K562 (cell line): ENCODE measurements around the gene CTBP2. TPM values are rescaled to one million over a fixed set of nuclear protein-coding genes. Genes with fewer than 3 reads are reported as not detected.

Source experiments
- ADNP ChIP-seq: fragments of 200-800 bp; sonication (Bioruptor generic); IDR thresholded peaks from 2 replicates; pipeline ENCODE4 v1.6.1; 2016; ENCODE audit warnings: missing genetic modification characterization, missing compliant biosample characterization
- ARHGAP35 ChIP-seq: fragments of 450-650 bp; IDR thresholded peaks from 2 replicates; pipeline ENCODE4 v1.6.1; 2018; ENCODE audit not compliant: partially characterized antibody
- BACH1 ChIP-seq: fragments of 200-800 bp; sonication (Bioruptor generic); IDR thresholded peaks from 2 replicates; pipeline ENCODE4 v1.6.1; 2016; ENCODE audit warnings: missing genetic modification characterization, missing compliant biosample characterization
- BRF1 ChIP-seq: IDR thresholded peaks from 3 replicates; pipeline ENCODE4 v1.6.1; 2011; ENCODE audit warnings: borderline replicate concordance, mild to moderate bottlenecking; ENCODE audit not compliant: insufficient read length; ENCODE audit errors: extremely low read depth
- E2F3 ChIP-seq: fragments of 250-450 bp; sonication (Bioruptor Pico); IDR thresholded peaks from 2 replicates; pipeline ENCODE4 v1.4.0; 2020; ENCODE audit warnings: mild to moderate bottlenecking
- HNRNPH1 ChIP-seq: fragments of 200-400 bp; formaldehyde crosslinking; optimal IDR thresholded peaks from 2 replicates; pipeline ENCODE3; 2017; ENCODE audit warnings: low read depth, mild to moderate bottlenecking, low read length, moderate library complexity
- HNRNPL ChIP-seq: fragments of 200-400 bp; formaldehyde crosslinking; IDR thresholded peaks from 2 replicates; pipeline ENCODE4 v1.6.1; 2017; ENCODE audit warnings: low read depth, mild to moderate bottlenecking, low read length
- IFI16 ChIP-seq: fragments of 250-450 bp; sonication (Bioruptor Pico); IDR thresholded peaks from 2 replicates; pipeline ENCODE4 v2.1.2; 2022; ENCODE audit warnings: mild to moderate bottlenecking, inconsistent platforms
- KLF13 ChIP-seq: fragments of 450-650 bp; IDR thresholded peaks from 2 replicates; pipeline ENCODE4 v1.6.1; 2016; ENCODE audit warnings: missing genetic modification characterization, low read depth, mild to moderate bottlenecking, missing compliant biosample characterization, moderate library complexity, borderline replicate concordance
- MYC ChIP-seq, 2 experiments: fragments of 250-450 bp in 1 of 2; sonication (Bioruptor Pico) in 1 of 2; IDR thresholded peaks; 2 replicates each; pipeline versions ENCODE4 v1.5.1 to v1.6.1; 2012 to 2021; ENCODE audit warnings: low read depth in 2 of 2, borderline replicate concordance in 1 of 2, improper control_type of control experiment in 1 of 2, low read length in 1 of 2, mild to moderate bottlenecking in 1 of 2, moderate library complexity in 1 of 2
- NONO ChIP-seq, 2 experiments: fragments of 200-400 bp in 1 of 2; fragments of 450-650 bp in 1 of 2; formaldehyde crosslinking in 1 of 2; IDR thresholded peaks; 2 replicates each; pipeline ENCODE4 v1.6.1; 2017; ENCODE audit warnings: low read depth in 2 of 2, mild to moderate bottlenecking in 2 of 2, moderate library complexity in 2 of 2, low read length in 1 of 2
- RBFOX2 ChIP-seq: fragments of 200-400 bp; formaldehyde crosslinking; IDR thresholded peaks from 2 replicates; pipeline ENCODE4 v1.6.1; 2017; ENCODE audit warnings: low read depth, mild to moderate bottlenecking, low read length, moderate library complexity
- SMC3 ChIP-seq: conservative IDR thresholded peaks from 2 replicates; pipeline ENCODE4 v1.6.1; 2011; ENCODE audit warnings: low read depth, low read length, improper control_type of control experiment; ENCODE audit not compliant: insufficient read depth
- ZBTB11 ChIP-seq, 3 experiments: fragments of 200-800 bp in 1 of 3; fragments of 250-450 bp in 1 of 3; fragments of 450-650 bp in 1 of 3; sonication (Bioruptor Pico) in 1 of 3; sonication (Bioruptor generic) in 1 of 3; formaldehyde crosslinking in 1 of 3; IDR thresholded peaks; 2 replicates each; pipeline versions ENCODE4 v1.6.1 to v1.8.0; 2016 to 2022; ENCODE audit warnings: mild to moderate bottlenecking in 2 of 3, missing genetic modification characterization in 2 of 3, missing compliant biosample characterization in 1 of 3, moderate library complexity in 1 of 3
- ZNF121 ChIP-seq: sonication (generic); formaldehyde crosslinking; conservative IDR thresholded peaks from 2 replicates; pipeline ENCODE4 v1.8.0; 2022; ENCODE audit warnings: missing genetic modification reagents
- ZNF124 ChIP-seq: sonication (generic); formaldehyde crosslinking; IDR thresholded peaks from 2 replicates; pipeline ENCODE4 v1.8.1; 2022; ENCODE audit warnings: missing genetic modification reagents
- ZNF41 ChIP-seq: fragments of 250-450 bp; sonication (Bioruptor Pico); conservative IDR thresholded peaks from 2 replicates; pipeline ENCODE4 v1.4.0; 2020; ENCODE audit warnings: mild to moderate bottlenecking
- ZNF584 ChIP-seq: fragments of 200-800 bp; sonication (Bioruptor generic); IDR thresholded peaks from 2 replicates; pipeline ENCODE4 v1.6.1; 2016; ENCODE audit warnings: low read depth, mild to moderate bottlenecking, missing genetic modification characterization, missing compliant biosample characterization
- ZSCAN29 ChIP-seq: fragments of 450-650 bp; IDR thresholded peaks from 2 replicates; pipeline ENCODE4 v1.6.1; 2017
- polyA plus RNA-seq, 8 experiments: library from polyadenylated mRNA; depleted of rRNA in 4 of 8; stranded (reverse) in 5 of 8; unstranded in 3 of 8; fragments of >200 nt; fragmentation: Nextera tagmentation in 2 of 8; fragmentation: Illumina TruSeq in 1 of 8; extraction: Ambion mirVana in 2 of 8; extraction: Trizol in 1 of 8; gene quantifications; 2 replicates each; pipeline versions ENCODE4 v1.2.1 to v1.2.3, GENCODE V29; 2011 to 2014; ENCODE audit warnings: inconsistent platforms in 1 of 8, missing spikeins in 1 of 8
- total RNA-seq, 7 experiments: library from RNA; depleted of rRNA in 6 of 7; stranded (reverse); fragments of >200 nt in 6 of 7; fragmentation: Illumina TruSeq in 2 of 7; extraction: Trizol in 2 of 7; gene quantifications; 2 replicates each; pipeline versions ENCODE4 v1.2.1 to v1.2.3, GENCODE V29; 2011 to 2021; ENCODE audit warnings: low replicate concordance in 1 of 7
- TF ChIP-seq, protein P1 (sequence below), 2 experiments: fragments of 450-650 bp; IDR thresholded peaks; 2 replicates each; pipeline ENCODE4 v1.6.1; 2016
- TF ChIP-seq, protein P2 (sequence below), 2 experiments: fragments of 250-450 bp in 1 of 2; fragments of 450-650 bp in 1 of 2; sonication (Bioruptor Pico) in 1 of 2; IDR thresholded peaks; 2 replicates each; pipeline versions ENCODE4 v1.6.1 to v1.8.0; 2016 to 2021; ENCODE audit warnings: mild to moderate bottlenecking in 2 of 2, moderate library complexity in 2 of 2, missing compliant biosample characterization in 1 of 2, missing genetic modification characterization in 1 of 2

Gene CTBP2
- total and polyA plus RNA-seq, 9 of the 15 experiments (the other 6 are each of a cell fraction or from before 2014, with no cell fraction given): 1.3 to 8.8 (median 5.1) TPM

DNA sequence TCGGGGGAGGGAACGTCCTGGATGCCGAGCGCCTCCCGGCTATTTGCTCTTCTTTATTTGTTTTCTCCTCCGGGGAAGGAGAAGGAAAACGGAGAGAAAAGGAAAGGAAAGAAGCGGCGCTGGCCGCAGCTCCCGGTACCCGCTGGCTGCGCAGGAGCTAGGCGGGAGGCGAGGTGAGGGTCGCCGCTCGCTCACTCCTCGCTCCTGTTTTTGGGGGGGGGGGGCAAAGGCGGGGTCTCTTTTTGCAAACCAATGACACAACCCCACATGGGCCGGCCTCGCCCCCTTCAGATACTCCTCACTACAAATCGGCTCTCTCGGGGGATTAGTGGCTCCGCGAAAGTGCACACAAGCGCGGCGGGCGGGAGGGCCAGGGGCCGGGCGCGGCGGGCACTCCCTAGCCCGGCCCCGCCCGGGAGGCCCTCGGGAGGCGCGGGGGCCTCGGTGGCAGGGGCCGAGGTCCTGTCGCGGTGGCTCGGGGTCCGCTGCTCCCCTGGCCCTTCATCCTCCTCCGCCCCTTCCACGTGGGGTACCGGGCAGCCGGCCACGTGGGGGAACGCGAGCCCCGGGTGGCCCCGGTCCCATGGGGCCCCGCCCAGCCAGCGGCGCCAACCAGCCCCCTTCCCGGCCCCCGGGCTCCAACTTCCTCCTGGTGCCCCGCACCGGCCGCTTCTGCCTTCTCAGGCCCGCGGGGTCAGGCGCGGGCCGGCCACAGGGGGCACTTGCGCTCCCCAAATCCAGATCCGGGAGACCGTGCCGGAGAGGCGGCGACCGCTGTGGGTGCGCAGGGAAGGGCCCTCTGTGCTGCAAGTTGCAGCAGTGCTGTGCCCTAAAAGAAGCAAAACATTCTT lies 718 bp upstream of the CTBP2 start (continued):
- TF ChIP-seq ZBTB11 (CRISPR knock-in tag; IDR thresholded peaks at IDR 0.05): 0 out of 6 replicates have a peak, but pooled peaks of 1 of the 3 experiments have one; percentile 33
- no peak for TF ChIP-seq E2F3 (CRISPR knock-in tag)
- TF ChIP-seq MYC (IDR thresholded peaks at IDR 0.05; ENCODE audit: low read depth, low read length): peak; percentile 46; the same call in 1 of the 2 replicates
- no peak for TF ChIP-seq MYC (CRISPR knock-in tag; IDR thresholded peaks at IDR 0.05; ENCODE audit: borderline replicate concordance, low read depth)
- TF ChIP-seq NONO (IDR thresholded peaks at IDR 0.05; ENCODE audit: low read depth in 2 of 2, low read length in 1 of 2): peak in 1 of 2 experiments; percentile 62; a peak in 2 of 4 replicates
- no peak for TF ChIP-seq ADNP (tag)
- no peak for TF ChIP-seq HNRNPH1
- no peak for TF ChIP-seq ZNF124
- TF ChIP-seq IFI16 (CRISPR knock-in tag): no peak
- TF ChIP-seq ZNF121 (CRISPR knock-in tag): no peak
- TF ChIP-seq BACH1 (tag): no peak
- no peak for TF ChIP-seq KLF13 (tag)
- TF ChIP-seq, protein P1, sequence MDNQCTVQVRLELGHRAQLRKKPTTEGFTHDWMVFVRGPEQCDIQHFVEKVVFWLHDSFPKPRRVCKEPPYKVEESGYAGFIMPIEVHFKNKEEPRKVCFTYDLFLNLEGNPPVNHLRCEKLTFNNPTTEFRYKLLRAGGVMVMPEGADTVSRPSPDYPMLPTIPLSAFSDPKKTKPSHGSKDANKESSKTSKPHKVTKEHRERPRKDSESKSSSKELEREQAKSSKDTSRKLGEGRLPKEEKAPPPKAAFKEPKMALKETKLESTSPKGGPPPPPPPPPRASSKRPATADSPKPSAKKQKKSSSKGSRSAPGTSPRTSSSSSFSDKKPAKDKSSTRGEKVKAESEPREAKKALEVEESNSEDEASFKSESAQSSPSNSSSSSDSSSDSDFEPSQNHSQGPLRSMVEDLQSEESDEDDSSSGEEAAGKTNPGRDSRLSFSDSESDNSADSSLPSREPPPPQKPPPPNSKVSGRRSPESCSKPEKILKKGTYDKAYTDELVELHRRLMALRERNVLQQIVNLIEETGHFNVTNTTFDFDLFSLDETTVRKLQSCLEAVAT (IDR thresholded peaks at IDR 0.05): no peak
- no peak for TF ChIP-seq ARHGAP35
- TF ChIP-seq SMC3: no peak; the same call in 1 of the 2 replicates
- TF ChIP-seq, protein P2, sequence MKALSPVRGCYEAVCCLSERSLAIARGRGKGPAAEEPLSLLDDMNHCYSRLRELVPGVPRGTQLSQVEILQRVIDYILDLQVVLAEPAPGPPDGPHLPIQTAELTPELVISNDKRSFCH (CRISPR knock-in tag; IDR thresholded peaks at IDR 0.05): no peak
- TF ChIP-seq, protein P2 (tag; IDR thresholded peaks at IDR 0.05): no peak
- no peak for TF ChIP-seq ZNF584 (CRISPR knock-in tag)
- TF ChIP-seq ZNF41 (CRISPR knock-in tag): no peak
- no peak for TF ChIP-seq ZSCAN29
- TF ChIP-seq BRF1: no peak
- TF ChIP-seq HNRNPL: peak; percentile 87
- TF ChIP-seq RBFOX2: peak; percentile 76
